DND-41 (cell line): ENCODE results near the gene LCN12.

Experiments
- CTCF ChIP-seq: IDR thresholded peaks from 2 replicates; pipeline ENCODE4 v1.5.1; 2012; ENCODE audit warnings: borderline replicate concordance, low read length, moderate library complexity, mild to moderate bottlenecking; ENCODE audit not compliant: poor library complexity, severe bottlenecking; ENCODE audit errors: extremely low read depth
- EZH2 ChIP-seq: IDR thresholded peaks from 3 replicates; pipeline ENCODE4 v1.6.1; 2012; ENCODE audit warnings: borderline replicate concordance, low read depth, mild to moderate bottlenecking, moderate library complexity, low read length, inconsistent platforms; ENCODE audit not compliant: severe bottlenecking

DNA sequence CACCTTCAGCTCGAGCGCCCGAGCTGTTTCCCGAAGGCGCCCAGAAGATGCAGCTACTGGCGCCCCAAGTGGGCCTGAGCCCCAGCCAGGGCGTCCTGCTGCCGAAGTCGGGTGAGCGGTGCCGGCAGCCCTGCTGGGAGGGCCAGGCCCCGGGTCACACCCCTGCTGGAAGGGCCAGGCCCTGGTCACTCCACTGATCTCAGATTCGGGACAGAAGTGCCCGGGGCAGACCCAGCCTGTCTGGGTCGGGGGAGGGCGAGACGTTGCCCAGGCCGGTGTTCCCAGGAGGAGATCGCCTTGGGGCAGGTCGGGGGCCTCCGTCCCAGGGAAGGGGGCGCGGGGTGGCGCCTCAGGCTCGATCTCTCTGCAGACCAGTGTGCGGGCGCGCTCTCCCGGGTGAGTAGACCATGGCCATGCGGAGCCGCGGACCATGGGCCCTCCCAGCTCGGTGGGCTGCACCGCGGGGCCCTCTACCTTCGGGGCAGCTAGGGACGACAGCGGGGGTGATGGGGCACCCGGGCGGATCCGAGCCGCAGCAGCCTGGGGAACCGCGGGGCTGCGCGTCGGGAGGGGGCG lies 33.0 kb downstream of the LCN12 start:
- TF ChIP-seq CTCF, result no peak
- TF ChIP-seq EZH2, result no peak
